K562 (cell line): Measurements from ENCODE around the gene TVP23A.

Experiments
- CREB5 ChIP-seq: fragments of 250-450 bp; sonication (Bioruptor Pico); IDR thresholded peaks from 2 replicates; pipeline ENCODE4 v1.5.0; 2020; ENCODE audit warnings: mild to moderate bottlenecking
- JUND ChIP-seq, 2 experiments: IDR thresholded peaks; 2 replicates in 1 of 2; 3 replicates in 1 of 2; pipeline ENCODE4 v1.6.1; 2011; ENCODE audit warnings: borderline replicate concordance in 2 of 2, low read depth in 2 of 2, low read length in 2 of 2, improper control_type of control experiment in 1 of 2, missing biosample characterization in 1 of 2, missing genetic modification characterization in 1 of 2, missing genetic modification reagents in 1 of 2
- POLR2AphosphoS5 ChIP-seq: IDR thresholded peaks from 2 replicates; pipeline ENCODE4 v1.6.1; 2011; ENCODE audit warnings: mild to moderate bottlenecking, low read depth, low read length, moderate library complexity; ENCODE audit not compliant: control insufficient read depth, insufficient read depth
- ZBTB1 ChIP-seq: sonication (generic); formaldehyde crosslinking; IDR thresholded peaks from 2 replicates; pipeline ENCODE4 v1.8.1; 2023; ENCODE audit warnings: missing genetic modification reagents, low read depth, mild to moderate bottlenecking, borderline replicate concordance
- ZBTB33 ChIP-seq: sonication (generic); formaldehyde crosslinking; IDR thresholded peaks from 2 replicates; pipeline ENCODE4 v1.8.1; 2023; ENCODE audit warnings: mild to moderate bottlenecking, missing genetic modification reagents
- ZKSCAN8 ChIP-seq: fragments of 200-800 bp; sonication (Bioruptor generic); IDR thresholded peaks from 2 replicates; pipeline ENCODE4 v1.6.1; 2016; ENCODE audit warnings: missing genetic modification characterization, missing compliant biosample characterization
- ZNF12 ChIP-seq: sonication (generic); formaldehyde crosslinking; IDR thresholded peaks from 2 replicates; pipeline ENCODE4 v1.4.0; 2020; ENCODE audit warnings: mild to moderate bottlenecking, missing genetic modification reagents
- TF ChIP-seq, protein P1 (sequence below): sonication (generic); formaldehyde crosslinking; IDR thresholded peaks from 2 replicates; pipeline ENCODE4 v1.9.0; 2022; ENCODE audit warnings: mild to moderate bottlenecking, missing genetic modification reagents
- TF ChIP-seq, protein P2 (sequence below): sonication (generic); formaldehyde crosslinking; IDR thresholded peaks from 2 replicates; pipeline ENCODE4 v1.8.1; 2022; ENCODE audit warnings: missing genetic modification reagents
- TF ChIP-seq, protein P3 (sequence below), 2 experiments: fragments of 450-650 bp; formaldehyde crosslinking in 1 of 2; IDR thresholded peaks; 2 replicates each; pipeline versions ENCODE4 v1.4.0 to v1.6.1; 2014 to 2020; ENCODE audit warnings: mild to moderate bottlenecking in 2 of 2, borderline replicate concordance in 1 of 2, low read depth in 1 of 2
- TF ChIP-seq, protein P4 (sequence below): fragments of 450-650 bp; formaldehyde crosslinking; IDR thresholded peaks from 2 replicates; pipeline ENCODE4 v1.4.0; 2020; ENCODE audit warnings: mild to moderate bottlenecking, moderate library complexity
- TF ChIP-seq, protein P5 (sequence below): fragments of 200-800 bp; sonication (Bioruptor generic); IDR thresholded peaks from 2 replicates; pipeline ENCODE4 v1.6.1; 2017; ENCODE audit warnings: missing genetic modification characterization, missing compliant biosample characterization

GRCh38 chr16:10858203-10858602, 39.6 kb upstream of the TVP23A start:
- TF ChIP-seq, protein P1, sequence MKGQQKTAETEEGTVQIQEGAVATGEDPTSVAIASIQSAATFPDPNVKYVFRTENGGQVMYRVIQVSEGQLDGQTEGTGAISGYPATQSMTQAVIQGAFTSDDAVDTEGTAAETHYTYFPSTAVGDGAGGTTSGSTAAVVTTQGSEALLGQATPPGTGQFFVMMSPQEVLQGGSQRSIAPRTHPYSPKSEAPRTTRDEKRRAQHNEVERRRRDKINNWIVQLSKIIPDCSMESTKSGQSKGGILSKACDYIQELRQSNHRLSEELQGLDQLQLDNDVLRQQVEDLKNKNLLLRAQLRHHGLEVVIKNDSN (CRISPR knock-in tag), result no peak
- TF ChIP-seq ZKSCAN8 (CRISPR knock-in tag) (no peak), ZNF12 (CRISPR knock-in tag) (no peak), POLR2AphosphoS5 (no peak), ZBTB1 (CRISPR knock-in tag) (no peak), ZBTB33 (CRISPR knock-in tag) (no peak), CREB5 (no peak), JUND (IDR thresholded peaks at IDR 0.05; ENCODE audit: borderline replicate concordance, low read depth, low read length) (no peak), JUND (tag; IDR thresholded peaks at IDR 0.05; ENCODE audit: borderline replicate concordance, low read depth, low read length) (no peak)
- TF ChIP-seq, protein P2, sequence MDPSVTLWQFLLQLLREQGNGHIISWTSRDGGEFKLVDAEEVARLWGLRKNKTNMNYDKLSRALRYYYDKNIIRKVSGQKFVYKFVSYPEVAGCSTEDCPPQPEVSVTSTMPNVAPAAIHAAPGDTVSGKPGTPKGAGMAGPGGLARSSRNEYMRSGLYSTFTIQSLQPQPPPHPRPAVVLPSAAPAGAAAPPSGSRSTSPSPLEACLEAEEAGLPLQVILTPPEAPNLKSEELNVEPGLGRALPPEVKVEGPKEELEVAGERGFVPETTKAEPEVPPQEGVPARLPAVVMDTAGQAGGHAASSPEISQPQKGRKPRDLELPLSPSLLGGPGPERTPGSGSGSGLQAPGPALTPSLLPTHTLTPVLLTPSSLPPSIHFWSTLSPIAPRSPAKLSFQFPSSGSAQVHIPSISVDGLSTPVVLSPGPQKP (CRISPR knock-in tag), result no peak
- TF ChIP-seq, protein P3, sequence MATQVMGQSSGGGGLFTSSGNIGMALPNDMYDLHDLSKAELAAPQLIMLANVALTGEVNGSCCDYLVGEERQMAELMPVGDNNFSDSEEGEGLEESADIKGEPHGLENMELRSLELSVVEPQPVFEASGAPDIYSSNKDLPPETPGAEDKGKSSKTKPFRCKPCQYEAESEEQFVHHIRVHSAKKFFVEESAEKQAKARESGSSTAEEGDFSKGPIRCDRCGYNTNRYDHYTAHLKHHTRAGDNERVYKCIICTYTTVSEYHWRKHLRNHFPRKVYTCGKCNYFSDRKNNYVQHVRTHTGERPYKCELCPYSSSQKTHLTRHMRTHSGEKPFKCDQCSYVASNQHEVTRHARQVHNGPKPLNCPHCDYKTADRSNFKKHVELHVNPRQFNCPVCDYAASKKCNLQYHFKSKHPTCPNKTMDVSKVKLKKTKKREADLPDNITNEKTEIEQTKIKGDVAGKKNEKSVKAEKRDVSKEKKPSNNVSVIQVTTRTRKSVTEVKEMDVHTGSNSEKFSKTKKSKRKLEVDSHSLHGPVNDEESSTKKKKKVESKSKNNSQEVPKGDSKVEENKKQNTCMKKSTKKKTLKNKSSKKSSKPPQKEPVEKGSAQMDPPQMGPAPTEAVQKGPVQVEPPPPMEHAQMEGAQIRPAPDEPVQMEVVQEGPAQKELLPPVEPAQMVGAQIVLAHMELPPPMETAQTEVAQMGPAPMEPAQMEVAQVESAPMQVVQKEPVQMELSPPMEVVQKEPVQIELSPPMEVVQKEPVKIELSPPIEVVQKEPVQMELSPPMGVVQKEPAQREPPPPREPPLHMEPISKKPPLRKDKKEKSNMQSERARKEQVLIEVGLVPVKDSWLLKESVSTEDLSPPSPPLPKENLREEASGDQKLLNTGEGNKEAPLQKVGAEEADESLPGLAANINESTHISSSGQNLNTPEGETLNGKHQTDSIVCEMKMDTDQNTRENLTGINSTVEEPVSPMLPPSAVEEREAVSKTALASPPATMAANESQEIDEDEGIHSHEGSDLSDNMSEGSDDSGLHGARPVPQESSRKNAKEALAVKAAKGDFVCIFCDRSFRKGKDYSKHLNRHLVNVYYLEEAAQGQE (IDR thresholded peaks at IDR 0.05; ENCODE audit: borderline replicate concordance), result no peak
- TF ChIP-seq, protein P3 (CRISPR knock-in tag; IDR thresholded peaks at IDR 0.05; ENCODE audit: low read depth), result no peak
- TF ChIP-seq, protein P4, sequence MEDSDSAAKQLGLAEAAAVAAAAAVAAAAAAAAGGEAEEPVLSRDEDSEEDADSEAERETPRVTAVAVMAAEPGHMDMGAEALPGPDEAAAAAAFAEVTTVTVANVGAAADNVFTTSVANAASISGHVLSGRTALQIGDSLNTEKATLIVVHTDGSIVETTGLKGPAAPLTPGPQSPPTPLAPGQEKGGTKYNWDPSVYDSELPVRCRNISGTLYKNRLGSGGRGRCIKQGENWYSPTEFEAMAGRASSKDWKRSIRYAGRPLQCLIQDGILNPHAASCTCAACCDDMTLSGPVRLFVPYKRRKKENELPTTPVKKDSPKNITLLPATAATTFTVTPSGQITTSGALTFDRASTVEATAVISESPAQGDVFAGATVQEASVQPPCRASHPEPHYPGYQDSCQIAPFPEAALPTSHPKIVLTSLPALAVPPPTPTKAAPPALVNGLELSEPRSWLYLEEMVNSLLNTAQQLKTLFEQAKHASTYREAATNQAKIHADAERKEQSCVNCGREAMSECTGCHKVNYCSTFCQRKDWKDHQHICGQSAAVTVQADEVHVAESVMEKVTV (CRISPR knock-in tag), result no peak
- TF ChIP-seq, protein P5, sequence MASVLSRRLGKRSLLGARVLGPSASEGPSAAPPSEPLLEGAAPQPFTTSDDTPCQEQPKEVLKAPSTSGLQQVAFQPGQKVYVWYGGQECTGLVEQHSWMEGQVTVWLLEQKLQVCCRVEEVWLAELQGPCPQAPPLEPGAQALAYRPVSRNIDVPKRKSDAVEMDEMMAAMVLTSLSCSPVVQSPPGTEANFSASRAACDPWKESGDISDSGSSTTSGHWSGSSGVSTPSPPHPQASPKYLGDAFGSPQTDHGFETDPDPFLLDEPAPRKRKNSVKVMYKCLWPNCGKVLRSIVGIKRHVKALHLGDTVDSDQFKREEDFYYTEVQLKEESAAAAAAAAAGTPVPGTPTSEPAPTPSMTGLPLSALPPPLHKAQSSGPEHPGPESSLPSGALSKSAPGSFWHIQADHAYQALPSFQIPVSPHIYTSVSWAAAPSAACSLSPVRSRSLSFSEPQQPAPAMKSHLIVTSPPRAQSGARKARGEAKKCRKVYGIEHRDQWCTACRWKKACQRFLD (CRISPR knock-in tag), result no peak
